MV-4-11 (cell line): Measurements from ENCODE around the gene KPNA2.
"Not testable (repeated sequence)": the region's sequence is repeated elsewhere in the genome, so short reads cannot be mapped to it uniquely, and the experiment has no call there.

Experiments used
- DNase-seq: peaks from one replicate; lab custom pipeline; 2025; lab: John Stamatoyannopoulos, UW

Gene KPNA2

GRCh38 chr17:68057531-68057952, 22.0 kb downstream of the KPNA2 start:
- peak; percentile 47 for DNase-seq

- DNase-seq: no peak
Observed at GRCh38 chr17:68060336-68060735, 24.8 kb downstream of the KPNA2 start.

GRCh38 chr17:68061512-68062313, 26.2 kb downstream of the KPNA2 start:
- DNase-seq: no peak

DNA sequence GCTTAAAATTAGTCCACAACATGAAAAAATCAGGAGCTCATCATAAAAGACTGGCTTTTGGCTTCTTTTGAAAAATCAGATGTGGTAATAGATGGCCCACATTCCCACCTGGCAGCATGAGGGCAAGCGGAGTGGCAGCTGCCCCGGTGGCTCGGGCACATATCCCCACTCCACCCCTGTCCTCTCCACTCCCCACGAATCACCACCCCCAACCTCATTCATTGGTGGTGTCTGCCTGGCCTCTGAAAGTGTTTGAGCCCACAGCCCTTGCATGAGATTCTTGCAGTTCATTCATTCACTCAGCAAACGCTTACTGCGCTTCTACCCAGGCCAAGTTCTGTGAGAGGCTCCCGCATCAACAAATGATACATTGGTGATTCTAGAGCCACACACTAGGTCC, 29.8 kb downstream of the KPNA2 start:
- not testable (repeated sequence) for DNase-seq

- not testable (repeated sequence) for DNase-seq
Observed at GRCh38 chr17:68068512-68068911, 33.0 kb downstream of the KPNA2 start.

DNA sequence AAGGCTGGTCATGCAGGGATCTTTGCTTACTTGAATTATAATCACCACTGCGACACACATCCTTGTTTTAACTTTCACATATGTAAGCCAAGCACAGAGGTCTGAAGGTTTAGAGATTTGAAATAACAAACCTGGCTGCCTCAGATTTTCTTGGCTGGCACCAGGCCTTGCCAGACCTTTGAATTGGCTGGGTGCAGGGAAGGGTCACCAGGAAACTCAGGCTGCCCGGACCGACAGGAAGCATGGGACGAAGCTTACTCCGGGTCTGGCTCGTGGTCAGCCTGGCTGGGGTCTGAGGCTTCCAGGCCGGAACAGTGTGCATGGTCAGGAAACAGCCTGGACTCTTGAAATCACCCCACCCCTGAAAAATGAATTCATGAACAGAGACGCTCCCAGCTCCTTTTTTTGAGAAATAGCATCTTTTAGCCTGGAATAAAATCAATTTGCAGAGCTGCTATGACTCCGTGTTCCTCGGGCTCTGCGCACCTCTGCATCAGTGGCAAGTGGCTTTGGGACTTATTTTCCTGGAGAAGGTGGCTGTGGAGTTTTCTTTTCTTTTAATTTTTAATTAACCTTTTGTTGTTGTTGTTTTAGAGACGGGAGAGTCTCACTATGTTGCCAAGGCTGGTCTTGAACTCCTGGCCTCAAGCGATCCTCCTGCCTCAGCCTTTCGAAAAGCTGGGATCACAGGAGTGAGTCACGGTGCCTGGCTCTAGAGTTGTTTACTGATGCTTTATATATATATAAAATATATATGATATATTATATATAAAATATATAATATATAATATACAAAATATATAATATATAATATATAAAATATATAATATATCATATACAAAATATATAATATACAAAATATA, 35.3 kb downstream of the KPNA2 start:
- DNase-seq: not testable (repeated sequence)

- DNase-seq: no peak
Observed at GRCh38 chr17:68074279-68074678, 38.7 kb downstream of the KPNA2 start.

DNA sequence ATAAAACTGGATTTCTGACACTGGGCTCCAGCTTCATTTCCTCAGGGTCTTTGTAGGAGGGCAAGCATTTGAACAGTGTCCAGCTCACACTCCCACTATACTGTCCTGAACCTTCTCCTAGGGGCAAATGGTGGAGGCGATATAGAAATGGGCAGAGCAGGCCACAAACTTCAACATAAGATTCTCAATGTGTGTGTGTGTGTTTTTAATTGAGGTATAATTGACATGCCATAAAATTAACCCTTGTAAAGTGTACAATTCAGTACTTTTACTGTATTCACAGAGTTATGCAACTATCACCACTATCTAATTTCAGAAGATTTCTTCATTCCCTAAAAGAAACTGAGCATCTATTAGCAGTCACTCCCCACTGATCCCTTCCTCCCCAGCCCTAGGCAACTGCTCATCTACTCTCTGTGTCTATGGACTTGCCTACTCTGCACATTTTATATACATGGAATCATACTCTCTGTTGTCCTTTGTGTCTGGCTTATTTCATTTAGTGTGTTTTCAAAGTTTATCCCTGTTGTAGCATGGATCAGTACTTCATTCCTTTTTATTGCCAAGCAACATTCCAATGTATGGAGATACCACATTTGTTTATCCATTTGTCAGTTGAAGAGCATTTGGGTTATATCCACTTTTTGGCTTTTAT, 40.5 kb downstream of the KPNA2 start:
- not testable (repeated sequence) for DNase-seq

DNA sequence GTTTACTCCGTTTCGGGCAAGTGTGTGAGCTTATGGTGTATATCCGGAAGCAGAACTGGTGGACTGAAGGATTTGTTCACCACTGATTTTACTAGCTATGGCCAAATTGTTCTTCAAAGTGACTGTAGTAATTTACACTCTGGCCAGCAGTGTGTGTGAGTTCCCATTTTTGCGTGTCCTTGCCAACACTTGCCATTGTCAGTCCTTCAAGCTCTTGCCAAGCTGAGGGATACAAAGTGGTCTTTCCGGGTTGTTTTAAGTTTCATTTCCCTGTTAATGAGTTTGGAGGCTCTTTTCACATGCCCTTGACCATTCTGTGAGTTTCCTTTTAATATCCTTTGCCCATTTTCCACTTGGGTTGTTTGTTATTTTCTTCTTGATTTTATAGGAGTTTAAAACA, 42.0 kb downstream of the KPNA2 start:
- DNase-seq: peak; percentile 57

GRCh38 chr17:68080411-68081150, 45.0 kb downstream of the KPNA2 start:
- DNase-seq: no peak

- not testable (repeated sequence) for DNase-seq
Observed at GRCh38 chr17:68081305-68082265, 46.0 kb downstream of the KPNA2 start.

DNA sequence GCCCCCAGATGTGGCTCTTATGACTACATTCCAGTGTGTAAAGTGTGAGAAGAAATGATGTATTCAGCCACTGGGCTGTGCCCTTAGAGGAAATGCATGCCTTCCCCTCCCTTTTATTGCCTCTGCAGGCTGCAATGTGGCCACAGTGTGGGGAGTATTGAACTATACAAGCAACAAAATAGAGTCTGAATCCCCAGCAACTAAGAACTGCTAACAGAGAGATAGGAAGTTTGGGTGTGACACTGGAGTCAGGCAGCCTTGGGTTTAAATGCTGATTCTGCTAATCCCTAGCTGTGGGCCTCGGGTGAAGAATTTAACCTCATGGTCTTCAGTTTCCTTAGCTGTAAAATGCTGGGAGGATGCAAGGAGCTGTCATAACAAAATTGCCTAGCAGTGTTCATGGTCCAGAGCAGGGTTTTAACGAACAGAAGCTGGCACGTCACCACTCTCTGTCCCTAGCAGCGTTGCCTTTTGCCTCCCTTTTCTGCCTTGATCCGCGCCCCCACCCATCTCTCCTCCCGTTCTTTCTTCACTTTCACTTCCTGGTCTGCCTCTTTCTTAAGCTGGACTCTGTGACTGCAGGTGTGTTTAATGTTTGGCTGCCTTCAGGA, 50.3 kb downstream of the KPNA2 start:
- peak; percentile 76 for DNase-seq

- DNase-seq: not testable (repeated sequence)
Observed at GRCh38 chr17:68086666-68087065, 51.1 kb downstream of the KPNA2 start.

DNA sequence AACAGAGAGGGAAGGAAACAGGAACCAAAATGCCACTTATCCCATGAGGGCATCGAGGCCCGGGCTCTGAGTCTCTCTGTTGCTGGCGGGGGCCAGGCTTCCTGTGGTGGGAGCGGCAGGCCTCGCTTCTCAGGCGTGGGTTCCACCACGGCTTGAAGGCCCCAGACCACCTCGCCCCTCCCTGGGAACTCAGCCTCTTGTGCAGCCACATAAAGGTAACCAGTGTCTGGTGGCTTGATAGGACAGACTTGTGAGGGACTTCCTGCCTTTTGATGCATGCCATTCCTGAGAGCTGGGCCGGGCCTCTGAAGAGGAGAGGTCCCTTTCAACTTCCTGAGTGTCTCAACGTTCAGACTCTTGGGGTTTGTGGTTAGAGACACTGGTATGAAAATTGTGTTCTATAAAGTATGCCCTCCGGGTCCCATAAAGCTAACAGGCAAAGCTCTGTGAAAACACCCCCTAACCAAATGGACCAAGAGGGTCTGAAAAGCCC, 51.6 kb downstream of the KPNA2 start:
- DNase-seq: peak; percentile 51

GRCh38 chr17:68087851-68088250, 52.3 kb downstream of the KPNA2 start:
- DNase-seq: no peak

- DNase-seq: peak; percentile 92
Observed at GRCh38 chr17:68089881-68090280, 54.3 kb downstream of the KPNA2 start.

GRCh38 chr17:68094481-68095078, 59.0 kb downstream of the KPNA2 start:
- DNase-seq: no peak

DNA sequence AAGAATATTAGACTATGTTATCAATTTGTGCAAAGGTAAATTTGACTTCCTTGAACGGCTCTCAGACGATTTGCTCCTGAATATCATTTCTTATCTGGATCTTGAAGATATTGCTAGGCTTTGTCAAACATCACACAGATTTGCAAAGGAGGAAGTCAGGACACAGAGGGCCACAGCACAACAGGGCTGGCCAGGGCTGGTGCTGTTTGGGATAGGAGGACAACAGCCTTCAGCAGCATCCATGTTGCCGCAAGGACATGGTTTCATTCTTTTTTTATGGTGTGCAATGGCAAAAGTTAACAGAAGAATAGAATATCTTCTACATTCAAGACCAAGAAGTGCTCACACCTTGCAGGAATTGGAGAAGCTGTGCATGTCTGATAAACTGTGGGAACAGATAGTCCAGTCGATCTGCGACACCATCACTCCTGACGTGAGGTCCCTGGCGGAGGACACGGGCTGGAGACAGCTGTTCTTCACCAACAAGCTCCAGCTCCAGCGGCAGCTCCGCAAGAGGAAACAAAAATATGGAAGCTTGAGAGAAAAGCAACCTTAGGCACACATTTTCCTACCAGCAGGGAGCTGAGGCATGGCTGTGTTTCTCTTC, 59.8 kb downstream of the KPNA2 start:
- no peak for DNase-seq

DNA sequence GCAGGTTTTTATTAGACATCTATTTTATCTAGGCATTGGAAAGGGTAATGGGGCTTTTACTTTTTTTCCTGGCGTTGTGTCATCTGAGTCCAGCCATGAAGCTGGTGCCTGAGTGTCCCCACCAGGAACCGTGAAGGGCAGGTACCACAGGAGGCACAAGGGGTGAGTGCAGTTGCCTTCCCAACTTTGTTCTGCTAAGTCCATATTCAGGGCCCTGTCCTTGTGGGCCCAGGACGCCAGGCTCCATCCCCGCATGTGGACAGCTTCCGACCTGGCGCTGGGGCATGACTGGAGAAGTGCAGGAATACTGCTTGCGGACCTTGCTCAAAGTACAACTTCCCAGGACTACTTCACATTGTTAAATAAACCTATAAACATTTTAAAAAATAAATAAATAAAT, 60.6 kb downstream of the KPNA2 start:
- no peak for DNase-seq
